ENCODE results near the gene USE1.

GRCh38 chr19:17235300-17235970 is 20.3 kb downstream of the USE1 start:
- peak; percentile 48 for TF ChIP-seq CTCF (IDR thresholded peaks at IDR 0.05)
- no peak for TF ChIP-seq POLR2A (IDR thresholded peaks at IDR 0.05; ENCODE audit: low read length)
- TF ChIP-seq CBX2 (IDR thresholded peaks at IDR 0.05; ENCODE audit: borderline replicate concordance, low read depth): no peak
- TF ChIP-seq ZFP36 (IDR thresholded peaks at IDR 0.05; ENCODE audit: borderline replicate concordance, partially characterized antibody): no peak
- TF ChIP-seq RCOR1 (IDR thresholded peaks at IDR 0.05; ENCODE audit: low read depth, low read length): no peak
- TF ChIP-seq ELK1 (IDR thresholded peaks at IDR 0.05; ENCODE audit: low read depth, low read length): no peak
- no peak for TF ChIP-seq REST (IDR thresholded peaks at IDR 0.05)
- TF ChIP-seq RAD21 (conservative IDR thresholded peaks at IDR 0.05 in 1 of 2, IDR thresholded peaks at IDR 0.05 in 1 of 2): peak; percentile 22 to 29; a peak in 2 of 5 replicates
- no peak; a peak in 1 of 5 replicates for TF ChIP-seq JUN (IDR thresholded peaks at IDR 0.05)
- no peak for TF ChIP-seq CBX8 (IDR thresholded peaks at IDR 0.05)
- no peak for TF ChIP-seq RARB (CRISPR knock-in tag; IDR thresholded peaks at IDR 0.05)
- no peak for TF ChIP-seq EP300 (IDR thresholded peaks at IDR 0.05)
